DOHH2 (cell line): ENCODE measurements around the gene ST13.

Experiments
- CTCF ChIP-seq: fragments of 200-600 bp; sonication (generic); IDR thresholded peaks from one replicate; pipeline ENCODE4 v1.5.1; 2014; ENCODE audit warnings: antibody characterized with exemption, mild to moderate bottlenecking, low read depth, low read length; ENCODE audit not compliant: poor library complexity, severe bottlenecking
- EZH2phosphoT487 ChIP-seq: fragments of 200-600 bp; sonication (generic); IDR thresholded peaks from 2 replicates; pipeline ENCODE4 v1.6.1; 2017; ENCODE audit warnings: borderline replicate concordance, mild to moderate bottlenecking, antibody characterized with exemption, low read length, moderate library complexity, mixed read lengths

GRCh38 chr22:40791241-40791640, 65.2 kb downstream of the ST13 start:
- TF ChIP-seq CTCF: no peak
- TF ChIP-seq EZH2phosphoT487: no peak
